HG03378 (cell line): ENCODE measurements around the gene ATP1A3.
"Not testable (repeated sequence)": the region's sequence is repeated elsewhere in the genome, so short reads cannot be mapped to it uniquely, and the experiment has no call there.

ENCODE experiments used
- ATAC-seq: cut with Tn5 transposase; IDR thresholded peaks from one replicate; pipeline ENCODE4 v1.9.1; 2021; ENCODE audit warnings: mild to moderate bottlenecking, moderate library complexity; ENCODE audit not compliant: unreplicated experiment

The ATP1A3 gene

GRCh38 chr19:41993612-41994483 is at the start of gene ATP1A3:
Gene ATP1A3 (minus strand): TSS chr19:41994230. CDS start chr19:41994076, 154 bp downstream.
- ATAC-seq, result no peak

DNA sequence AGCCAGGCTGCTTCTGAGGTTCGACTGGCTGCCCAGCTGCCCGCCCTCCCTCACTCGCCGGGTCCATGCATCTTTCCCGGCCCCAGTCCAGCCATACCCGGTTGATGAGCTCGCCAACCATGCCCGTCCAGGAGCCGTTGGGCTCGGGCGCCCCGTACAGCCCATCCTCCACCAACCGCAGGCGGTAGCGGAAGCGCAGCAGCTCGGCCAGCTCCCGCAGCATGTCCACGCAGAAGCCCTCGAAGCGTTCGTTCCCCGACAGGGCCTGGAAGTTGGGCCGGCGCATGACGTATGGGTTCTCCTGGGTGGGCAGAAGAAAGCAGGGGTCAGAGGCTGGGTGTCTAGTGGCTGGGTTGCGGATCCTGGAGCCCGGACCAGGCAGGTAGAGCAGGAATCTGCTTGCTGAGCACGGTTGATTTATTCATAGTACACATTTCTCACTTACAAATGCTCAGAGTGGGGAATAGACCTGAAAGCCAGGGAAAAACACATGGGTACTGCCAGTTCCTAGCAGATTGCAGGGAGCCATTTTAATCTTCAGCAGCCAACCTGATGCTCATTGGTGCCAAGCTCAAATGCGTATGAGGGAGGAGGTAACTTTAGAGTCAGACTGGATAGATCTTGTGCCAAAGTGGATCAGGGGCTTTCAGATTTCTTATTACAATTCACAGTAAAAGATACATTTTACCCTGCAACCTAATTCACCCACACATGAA is 48.6 kb upstream of the ATP1A3 start:
- no peak for ATAC-seq

DNA sequence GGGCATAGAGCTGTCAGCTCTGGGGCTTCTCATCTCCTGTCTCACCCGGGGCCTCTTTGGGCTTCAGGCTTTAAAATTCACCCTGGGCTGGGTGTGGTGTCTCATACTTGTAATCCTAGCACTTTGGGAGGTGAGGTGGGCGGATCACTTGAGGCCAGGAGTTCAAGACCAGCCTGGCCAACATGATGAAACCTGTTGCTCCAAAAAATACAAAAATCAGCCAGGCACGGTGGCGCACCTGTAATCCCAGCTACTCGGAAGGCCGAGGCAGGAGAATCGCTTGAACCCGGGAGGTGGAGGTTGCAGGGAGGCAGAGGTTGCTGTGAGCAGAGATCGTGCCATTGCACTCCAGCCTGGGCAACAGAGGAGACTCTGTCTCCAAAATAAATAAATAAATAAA is 46.5 kb upstream of the ATP1A3 start:
- not testable (repeated sequence) for ATAC-seq

- no peak for ATAC-seq
Observed at GRCh38 chr19:42040031-42040430, 46.0 kb upstream of the ATP1A3 start.

GRCh38 chr19:42038666-42039065 is 44.6 kb upstream of the ATP1A3 start:
- ATAC-seq, result no peak

- ATAC-seq, result no peak
Observed at GRCh38 chr19:42037649-42038048, 43.6 kb upstream of the ATP1A3 start.

DNA sequence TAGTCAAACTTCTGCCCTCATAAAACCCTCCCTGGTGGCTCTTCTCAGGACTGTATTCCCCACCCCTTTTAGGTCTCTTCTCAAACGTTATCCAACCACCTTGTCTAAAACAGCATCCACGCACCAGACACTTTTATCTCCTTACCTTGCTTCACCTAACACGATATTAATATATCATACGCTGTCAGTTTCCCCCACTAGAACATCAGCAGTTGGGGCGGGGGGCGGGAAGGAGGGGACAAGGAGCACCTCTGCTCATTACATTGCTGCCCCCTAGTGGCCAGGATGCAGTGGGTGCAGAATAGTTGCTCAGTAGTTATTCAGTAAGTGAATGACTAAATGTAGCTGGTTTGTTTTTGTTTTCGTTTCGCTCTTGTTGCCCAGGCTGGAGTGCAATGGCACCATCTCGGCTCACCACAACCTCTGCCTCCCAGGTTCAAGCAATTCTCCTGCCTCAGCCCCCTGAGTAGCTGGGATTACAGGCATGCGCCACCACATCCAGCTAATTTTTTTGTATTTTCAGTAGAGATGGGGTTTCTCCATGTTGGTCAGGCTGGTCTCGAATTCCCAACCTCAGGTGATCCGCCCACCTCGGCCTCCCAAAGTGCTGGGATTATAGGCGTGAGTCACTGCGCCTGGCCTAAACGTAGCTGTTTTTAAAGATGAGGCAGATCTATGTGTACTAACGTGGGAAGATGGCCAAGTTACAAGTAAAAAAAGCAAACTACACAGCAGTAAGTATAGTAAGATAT is 40.8 kb upstream of the ATP1A3 start:
- ATAC-seq, result not testable (repeated sequence)

GRCh38 chr19:42033413-42033812 is 39.4 kb upstream of the ATP1A3 start:
- no peak for ATAC-seq

GRCh38 chr19:42032431-42032830 is 38.4 kb upstream of the ATP1A3 start:
- no peak for ATAC-seq

DNA sequence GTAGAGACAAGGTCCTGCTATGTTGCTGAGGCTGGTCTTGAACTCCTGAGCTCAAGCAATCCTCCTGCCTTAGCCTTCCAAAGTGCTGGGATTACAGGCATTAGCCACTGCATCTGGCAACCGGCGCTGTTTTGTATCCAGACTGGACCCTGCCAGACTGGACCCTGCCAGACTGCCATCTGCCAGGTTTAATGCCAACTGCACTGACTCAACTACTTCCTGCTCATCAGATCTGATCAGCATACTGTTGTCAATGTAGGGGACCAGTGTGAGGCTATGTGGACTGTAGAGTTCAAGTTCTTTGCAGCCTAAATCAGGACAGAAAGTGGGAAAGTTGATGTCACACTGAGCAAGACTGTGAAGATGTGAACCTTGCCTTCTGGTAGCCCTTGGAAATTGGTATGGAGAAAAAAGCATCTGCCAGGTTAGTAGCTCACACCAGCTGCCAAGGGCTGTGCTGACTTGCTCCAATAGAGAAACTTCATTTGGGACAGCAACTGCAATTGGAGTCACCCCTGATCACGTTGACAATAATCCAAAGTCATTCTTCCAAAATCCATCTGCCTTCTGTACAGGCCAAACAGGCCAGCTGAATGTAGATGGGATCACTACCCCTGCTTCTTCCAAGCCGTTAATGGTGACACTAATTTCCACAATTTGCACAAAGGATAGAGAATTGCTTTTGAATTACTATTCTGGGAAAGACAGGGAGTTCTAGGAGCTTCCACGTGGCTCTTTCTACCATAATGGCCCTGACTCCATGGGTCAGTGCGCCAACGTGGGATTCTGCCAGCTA is 36.8 kb upstream of the ATP1A3 start:
- ATAC-seq, result no peak

- no peak for ATAC-seq
Observed at GRCh38 chr19:42028304-42029216, 34.5 kb upstream of the ATP1A3 start.

- ATAC-seq, result no peak
Observed at GRCh38 chr19:42024622-42025111, 30.6 kb upstream of the ATP1A3 start.

GRCh38 chr19:42023943-42024260 is 29.9 kb upstream of the ATP1A3 start:
- no peak for ATAC-seq

DNA sequence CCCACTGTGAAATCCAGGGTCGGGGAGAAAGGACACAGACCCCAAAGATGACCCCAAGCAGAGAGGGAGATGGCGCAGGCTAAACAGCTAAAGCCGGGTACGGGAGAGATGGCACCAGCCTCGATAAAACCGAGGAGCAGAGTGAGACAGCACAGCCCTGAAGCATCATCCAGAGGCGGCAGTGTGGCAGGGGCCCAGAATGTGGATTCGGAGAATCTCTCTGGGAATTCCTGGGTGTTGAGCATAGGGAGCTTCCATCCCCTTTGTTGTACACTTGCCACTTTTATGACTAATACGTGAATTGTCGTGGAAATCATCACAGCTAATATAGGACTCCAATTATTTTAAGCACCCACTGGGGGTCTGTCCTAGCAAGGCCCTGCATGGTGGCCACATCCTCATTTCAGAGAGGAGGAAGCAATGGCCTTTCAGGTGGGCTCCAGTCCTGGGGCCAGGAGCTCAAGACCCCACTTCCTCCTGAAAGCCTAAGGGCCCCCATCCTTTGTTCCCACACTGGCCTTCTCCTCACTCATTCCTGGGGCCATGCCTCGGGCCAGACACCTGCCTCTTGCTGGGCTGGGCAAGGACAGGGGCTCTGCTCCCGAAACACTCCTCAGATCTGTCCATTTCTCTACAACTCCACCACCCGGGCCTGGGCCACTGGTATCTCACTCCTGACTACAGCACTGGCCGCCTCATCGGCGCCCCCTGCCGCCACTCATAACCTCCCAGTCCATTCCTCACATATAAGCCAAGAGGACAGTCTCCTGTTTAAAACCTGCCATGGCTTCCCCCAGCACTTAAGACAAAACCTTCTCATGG is 29.3 kb upstream of the ATP1A3 start:
- ATAC-seq, result no peak

- ATAC-seq, result no peak
Observed at GRCh38 chr19:42022616-42023015, 28.6 kb upstream of the ATP1A3 start.

DNA sequence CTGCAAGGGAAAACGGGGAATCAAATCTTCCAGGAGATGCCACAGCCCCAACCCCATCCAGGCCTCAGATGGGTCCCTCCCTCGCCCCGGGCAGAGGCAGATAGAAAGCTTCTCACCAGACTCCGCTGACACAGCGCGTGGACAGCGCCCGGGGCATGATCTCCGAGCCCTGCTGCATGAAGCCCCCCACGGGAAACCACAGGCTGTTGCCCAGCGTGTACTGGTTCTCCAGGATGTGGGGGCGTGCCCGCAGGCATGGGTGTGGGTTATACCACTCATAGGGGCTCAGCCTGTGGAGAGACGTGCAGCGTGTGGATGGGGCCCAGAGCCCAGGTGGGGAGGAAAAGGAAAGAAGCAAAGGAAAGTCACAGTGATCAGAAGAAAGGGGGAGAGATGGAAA is 27.2 kb upstream of the ATP1A3 start:
- no peak for ATAC-seq

DNA sequence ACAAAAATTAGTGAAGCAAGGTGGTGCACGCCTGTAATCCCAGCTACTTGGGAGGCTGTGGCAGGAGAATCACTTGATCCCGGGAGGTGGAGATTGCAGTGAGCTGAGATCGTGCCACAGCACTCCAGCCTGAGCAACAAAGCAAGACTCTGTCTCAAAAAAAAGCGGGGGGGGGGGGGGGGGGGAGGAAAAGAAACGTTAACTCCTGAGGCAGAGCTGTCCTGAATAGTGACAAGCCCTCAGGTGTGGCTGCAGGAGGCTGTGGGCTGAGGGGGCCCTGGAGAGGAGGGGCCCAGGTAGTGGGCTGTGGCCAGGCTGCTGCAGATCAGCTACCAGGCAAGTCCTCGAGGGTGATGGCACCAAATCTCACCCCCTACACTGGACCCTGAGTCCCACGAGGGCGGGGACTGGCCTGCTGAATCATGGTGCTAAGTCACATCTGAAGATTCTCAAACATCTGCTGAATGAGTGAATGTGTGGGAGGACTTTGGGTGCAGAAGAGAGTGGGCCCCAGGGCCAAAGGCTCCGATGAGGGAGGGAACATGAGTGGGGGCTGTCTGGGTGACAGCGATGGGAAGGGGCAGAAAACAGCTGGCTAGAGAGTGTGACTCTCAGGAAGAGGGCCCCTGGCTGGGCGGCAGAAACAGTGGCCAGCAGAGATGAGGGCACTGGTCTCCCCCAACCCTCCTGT is 24.6 kb upstream of the ATP1A3 start:
- no peak for ATAC-seq

- ATAC-seq, result no peak
Observed at GRCh38 chr19:42017040-42017439, 23.0 kb upstream of the ATP1A3 start.
